DMS114 treated with DMSO at 0.1 percent for 48 hours (cell line): ENCODE data around the gene SLC15A4.
"Not testable (repeated sequence)": the region's sequence is repeated elsewhere in the genome, so short reads cannot be mapped to it uniquely, and the experiment has no call there.

ENCODE experiments used
- DNase-seq: peaks from one replicate; lab custom pipeline; 2025; ENCODE audit not compliant: unreplicated experiment; lab: John Stamatoyannopoulos, UW

Gene SLC15A4

GRCh38 chr12:128823916-128824839, at the start of gene SLC15A4:
Gene SLC15A4, minus strand, starts transcription at chr12:128823958. Its CDS starts 15 bp downstream, at chr12:128823943.
- peak; percentile 81 for DNase-seq

DNA sequence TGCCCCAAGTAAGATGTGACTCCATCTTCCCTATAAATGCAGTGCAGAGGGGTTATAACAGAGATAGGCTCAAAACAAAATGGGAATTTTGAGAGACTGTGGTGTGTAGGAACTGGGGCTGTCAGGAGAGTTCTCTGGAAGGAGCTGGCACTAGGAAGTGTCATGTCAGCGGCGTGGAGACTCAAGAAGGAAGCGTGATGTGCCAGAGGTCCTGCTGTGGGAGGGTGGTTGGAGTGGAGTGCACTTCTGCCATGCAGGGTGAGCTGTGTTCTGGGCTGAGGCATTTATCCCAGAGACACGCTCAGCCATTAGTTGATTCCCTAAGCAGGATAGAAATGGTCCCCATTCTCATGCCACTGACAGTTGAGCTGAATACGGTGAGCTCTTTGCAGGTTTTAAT, 48.5 kb upstream of the SLC15A4 start:
- no peak for DNase-seq

DNA sequence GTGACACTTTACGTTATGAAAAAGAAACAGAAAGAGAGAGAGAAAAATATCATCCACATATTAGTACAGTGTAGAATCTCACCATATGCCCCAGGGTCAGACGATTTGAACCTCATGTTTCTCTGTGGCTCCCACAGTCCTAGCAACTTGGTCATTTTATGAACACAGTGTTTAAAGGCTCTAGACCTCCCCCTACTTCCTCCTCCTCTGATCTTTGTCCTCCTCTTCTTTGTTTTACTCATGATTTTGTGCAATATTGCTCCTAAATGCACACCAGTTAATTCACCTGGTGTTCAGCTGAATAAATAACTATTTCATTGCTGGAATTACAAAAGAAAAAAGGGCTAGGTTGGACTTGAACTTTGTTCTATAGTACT, 47.7 kb upstream of the SLC15A4 start:
- no peak for DNase-seq

- no peak for DNase-seq
Measured at GRCh38 chr12:128867466-128867865, 43.7 kb upstream of the SLC15A4 start.

- no peak for DNase-seq
Measured at GRCh38 chr12:128864516-128865186, 40.9 kb upstream of the SLC15A4 start.

DNA sequence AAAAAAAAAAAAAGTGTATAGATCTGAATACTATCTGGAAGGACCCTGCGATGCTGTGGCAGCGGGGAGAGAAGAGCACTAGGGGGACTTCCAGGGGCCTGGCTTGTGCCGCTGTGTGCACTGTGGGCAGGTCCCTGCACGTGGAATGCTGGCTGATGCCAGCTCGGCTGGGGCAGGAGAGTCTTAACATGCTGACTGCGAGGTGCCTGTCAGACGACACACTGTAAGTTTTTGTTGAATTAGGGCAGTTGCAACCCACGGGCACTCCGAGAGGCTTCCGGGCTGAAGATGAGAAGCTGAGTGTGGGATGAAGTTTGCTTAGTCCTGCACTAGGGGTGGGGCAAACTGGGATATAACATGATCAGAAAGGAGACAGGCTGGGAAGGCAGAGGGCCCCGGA, 40.2 kb upstream of the SLC15A4 start:
- DNase-seq, result no peak

GRCh38 chr12:128861226-128862016, 37.7 kb upstream of the SLC15A4 start:
- no peak for DNase-seq

- DNase-seq, result no peak
Measured at GRCh38 chr12:128859311-128859710, 35.6 kb upstream of the SLC15A4 start.

- no peak for DNase-seq
Measured at GRCh38 chr12:128857133-128857763, 33.5 kb upstream of the SLC15A4 start.

- DNase-seq, result no peak
Measured at GRCh38 chr12:128856791-128857078, 33.0 kb upstream of the SLC15A4 start.

DNA sequence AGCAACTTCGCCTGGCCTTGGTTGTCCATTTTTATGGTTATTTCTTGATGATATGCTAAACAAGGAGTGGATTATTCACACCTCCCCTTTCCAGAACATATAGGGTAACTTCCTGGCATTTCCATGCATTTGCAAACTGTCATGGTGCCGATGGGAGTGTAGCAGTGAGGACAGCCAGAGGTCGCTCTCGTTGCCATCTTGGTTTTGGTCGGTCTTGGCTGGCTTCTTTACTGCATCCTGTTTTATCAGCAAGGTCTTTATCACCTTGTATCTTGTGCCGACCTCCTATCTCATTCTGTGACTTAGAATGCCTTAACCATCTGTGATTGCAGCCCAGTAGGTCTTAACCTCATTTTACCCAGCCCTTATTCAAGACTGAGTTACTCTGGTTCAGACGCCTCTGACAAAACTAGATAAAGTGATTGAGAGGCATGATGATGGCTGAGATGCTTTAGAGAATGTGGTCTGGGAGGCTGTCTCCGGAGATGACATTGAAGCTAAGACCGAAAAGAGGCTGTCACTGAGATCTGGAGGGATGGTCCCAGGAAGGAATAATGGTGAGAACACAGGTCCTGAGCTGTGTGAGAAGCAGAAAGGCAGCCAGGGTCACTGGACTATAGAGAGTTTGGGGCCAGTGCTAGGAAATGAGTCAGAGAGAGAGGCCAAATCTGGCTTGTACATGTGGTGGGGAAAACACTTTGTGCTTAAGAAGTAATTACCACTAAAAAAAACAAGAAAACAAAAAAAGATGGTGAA, 32.5 kb upstream of the SLC15A4 start:
- DNase-seq, result no peak

DNA sequence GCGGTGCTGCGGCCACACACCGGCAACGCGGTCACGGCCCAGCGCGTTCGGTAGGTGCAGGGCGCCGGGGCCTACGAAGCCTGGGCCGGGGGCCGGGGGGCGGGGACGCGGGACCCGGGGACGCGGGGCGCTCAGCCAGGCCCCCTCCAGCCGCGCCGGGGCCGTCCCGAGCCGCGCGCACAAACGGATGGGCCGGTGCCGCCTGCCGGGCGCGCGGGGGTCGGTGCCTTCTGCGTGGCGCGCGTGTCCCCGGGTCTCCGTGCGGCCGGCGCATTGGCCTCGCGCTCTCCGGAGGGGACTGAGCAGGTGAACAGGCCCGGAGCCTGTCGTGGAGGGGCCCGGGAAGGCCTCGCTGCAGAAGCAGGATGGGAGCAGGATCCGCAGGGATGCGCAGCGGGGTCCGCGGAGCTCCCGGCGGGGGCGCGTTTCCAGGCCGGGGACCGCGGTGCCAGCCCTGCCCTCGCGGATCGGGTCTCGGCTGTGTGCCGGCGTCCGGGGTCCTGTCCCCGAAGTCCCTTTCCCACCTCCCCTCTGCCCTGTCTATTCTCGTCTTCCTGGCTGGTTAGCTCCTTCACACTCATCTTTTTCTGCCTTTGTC, 29.9 kb upstream of the SLC15A4 start:
- DNase-seq, result no peak

GRCh38 chr12:128852885-128853599, 29.3 kb upstream of the SLC15A4 start, which contains the start of gene GLT1D1:
Gene GLT1D1, plus strand, starts transcription at chr12:128853478. Its CDS starts 104 bp downstream, at chr12:128853582.
- no peak for DNase-seq

- DNase-seq, result no peak
Measured at GRCh38 chr12:128852026-128852698, 28.4 kb upstream of the SLC15A4 start.

- not testable (repeated sequence) for DNase-seq
Measured at GRCh38 chr12:128851429-128851828, 27.7 kb upstream of the SLC15A4 start.

DNA sequence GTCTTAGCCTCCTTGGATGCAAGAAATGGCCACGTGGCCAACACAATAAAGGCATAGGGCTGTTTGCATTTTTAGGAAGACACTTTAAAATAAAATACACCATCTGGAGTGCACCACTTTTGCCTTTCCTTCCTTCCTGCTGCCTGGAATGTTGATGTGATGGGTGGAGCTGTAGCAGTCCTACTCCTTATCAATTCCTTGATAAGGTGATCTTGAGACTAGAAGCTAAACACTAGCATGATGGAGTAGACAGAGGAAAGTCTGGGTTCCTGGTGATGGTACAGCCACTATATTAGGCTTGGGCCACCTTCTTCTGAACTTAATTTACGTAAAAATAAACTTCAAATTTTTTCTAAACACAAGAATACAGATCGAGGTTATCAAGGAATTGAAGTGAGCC, 26.6 kb upstream of the SLC15A4 start:
- no peak for DNase-seq

GRCh38 chr12:128849806-128850205, 26.0 kb upstream of the SLC15A4 start:
- DNase-seq, result not testable (repeated sequence)

DNA sequence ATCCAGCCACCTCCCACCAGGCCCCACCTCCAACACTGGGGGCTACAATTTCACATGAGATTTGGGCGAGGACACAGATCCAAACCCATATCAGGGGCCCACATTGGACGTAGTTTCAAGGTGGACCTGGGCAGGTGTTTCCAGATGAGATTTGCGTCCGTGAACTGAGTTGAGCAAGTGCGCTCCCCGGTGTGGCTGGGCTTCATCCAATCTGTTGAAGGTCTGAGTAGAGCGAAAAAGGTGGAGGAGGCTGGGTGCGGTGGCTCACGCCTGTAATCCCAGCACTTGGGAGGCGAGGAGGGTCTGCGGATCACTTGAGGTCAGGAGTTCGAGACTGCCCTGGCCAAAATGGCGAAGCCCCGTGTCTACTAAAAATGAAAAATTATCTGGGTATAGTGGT, 24.6 kb upstream of the SLC15A4 start:
- no peak for DNase-seq

DNA sequence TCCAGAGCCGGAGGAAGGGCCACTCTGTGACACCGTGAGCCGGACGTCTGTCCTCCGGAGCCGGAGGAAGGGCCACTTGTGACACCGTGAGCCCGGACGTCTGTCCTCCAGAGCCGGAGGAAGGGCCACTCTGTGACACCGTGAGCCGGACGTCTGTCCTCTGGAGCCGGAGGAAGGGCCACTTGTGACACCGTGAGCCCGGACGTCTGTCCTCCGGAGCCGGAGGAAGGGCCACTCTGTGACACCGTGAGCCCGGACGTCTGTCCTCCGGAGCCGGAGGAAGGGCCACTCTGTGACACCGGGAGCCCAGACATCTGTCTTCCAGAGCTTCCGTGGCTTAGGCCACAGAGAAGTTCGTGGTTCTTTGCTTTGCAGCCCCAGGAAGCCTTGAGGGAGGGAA, 22.9 kb upstream of the SLC15A4 start:
- DNase-seq, result not testable (repeated sequence)
